ENCODE data around the gene LMX1A. TPM values are rescaled to one million over a fixed set of nuclear protein-coding genes. Genes with fewer than 3 reads are reported as not detected.

The LMX1A gene
- total and polyA plus RNA-seq, 2 donors from 2014 or later: not detected

GRCh38 chr1:165253818-165254254 lies 102.7 kb downstream of the LMX1A start:
- H3K9ac ChIP-seq (ENCODE audit: low read length in 3 of 3): no peak overlapping the region
- DNase-seq (no peak), FAIRE-seq (no peak)
- no peaks in the 10 kb centered on the region for H3K27me3 ChIP-seq (ENCODE audit: control insufficient read depth, insufficient read depth, low read length)
- no peaks in the 10 kb centered on the region for H3K4me1 ChIP-seq (ENCODE audit: control insufficient read depth in 2 of 3, insufficient read depth in 2 of 3, low read depth in 1 of 3, low read length in 3 of 3)
- no peaks in the 10 kb centered on the region for H3K9me3 ChIP-seq (ENCODE audit: control insufficient read depth in 2 of 3, insufficient read depth in 1 of 3, low read length in 3 of 3)
- intact Hi-C loops (cut with DNase I): no loop called here
- H3K27ac ChIP-seq (ENCODE audit: low read depth in 2 of 2, low read length in 2 of 2): no peak overlapping the region
- H3K4me3 ChIP-seq (ENCODE audit: low read length in 3 of 3): no peak overlapping the region
- no peak for TF ChIP-seq CTCF (IDR thresholded peaks at IDR 0.05; ENCODE audit: borderline replicate concordance, extremely low read depth, insufficient read depth)
- H3K36me3 ChIP-seq (ENCODE audit: control insufficient read depth in 2 of 3, insufficient read depth in 3 of 3, low read length in 3 of 3): no peaks in the 10 kb centered on the region

- Histone ChIP-seq H3K9me3 (ENCODE audit: control insufficient read depth in 2 of 3, insufficient read depth in 1 of 3, low read length in 3 of 3) (no peaks in the 10 kb centered on the region), H3K27me3 (ENCODE audit: control insufficient read depth, insufficient read depth, low read length) (no peaks in the 10 kb centered on the region), H3K36me3 (ENCODE audit: control insufficient read depth in 2 of 3, insufficient read depth in 3 of 3, low read length in 3 of 3) (no peaks in the 10 kb centered on the region), H3K9ac (ENCODE audit: low read length in 3 of 3) (no peak overlapping the region), H3K4me1 (ENCODE audit: control insufficient read depth in 2 of 3, insufficient read depth in 2 of 3, low read depth in 1 of 3, low read length in 3 of 3) (no peaks in the 10 kb centered on the region), H3K4me3 (ENCODE audit: low read length in 3 of 3) (no peak overlapping the region), H3K27ac (ENCODE audit: low read depth in 2 of 2, low read length in 2 of 2) (no peak overlapping the region)
- DNase-seq: no peak
- intact Hi-C loops (cut with DNase I): no loop called here
- no peak for FAIRE-seq
- no peak for TF ChIP-seq CTCF (IDR thresholded peaks at IDR 0.05; ENCODE audit: borderline replicate concordance, extremely low read depth, insufficient read depth)
Observed at GRCh38 chr1:165248969-165249571, 107.4 kb downstream of the LMX1A start.

GRCh38 chr1:165241952-165242351 lies 114.6 kb downstream of the LMX1A start:
- H3K27ac ChIP-seq (ENCODE audit: low read depth in 2 of 2, low read length in 2 of 2): no peak overlapping the region
- H3K36me3 ChIP-seq (ENCODE audit: control insufficient read depth in 2 of 3, insufficient read depth in 3 of 3, low read length in 3 of 3): no peaks in the 10 kb centered on the region
- DNase-seq (no peak), FAIRE-seq (no peak)
- H3K9ac ChIP-seq (ENCODE audit: low read length in 3 of 3): no peak overlapping the region
- H3K4me1 ChIP-seq (ENCODE audit: control insufficient read depth in 2 of 3, insufficient read depth in 2 of 3, low read depth in 1 of 3, low read length in 3 of 3): no peaks in the 10 kb centered on the region
- H3K9me3 ChIP-seq (ENCODE audit: control insufficient read depth in 2 of 3, insufficient read depth in 1 of 3, low read length in 3 of 3): no peaks in the 10 kb centered on the region
- H3K27me3 ChIP-seq (ENCODE audit: control insufficient read depth, insufficient read depth, low read length): no peaks in the 10 kb centered on the region
- TF ChIP-seq CTCF (IDR thresholded peaks at IDR 0.05; ENCODE audit: borderline replicate concordance, extremely low read depth, insufficient read depth): no peak
- intact Hi-C loops (cut with DNase I): no loop called here
- H3K4me3 ChIP-seq (ENCODE audit: low read length in 3 of 3): no peak overlapping the region

GRCh38 chr1:165241321-165241720 lies 115.2 kb downstream of the LMX1A start:
- Histone ChIP-seq H3K9ac (ENCODE audit: low read length in 3 of 3) (no peak overlapping the region), H3K27ac (ENCODE audit: low read depth in 2 of 2, low read length in 2 of 2) (no peak overlapping the region), H3K4me3 (ENCODE audit: low read length in 3 of 3) (no peak overlapping the region), H3K27me3 (ENCODE audit: control insufficient read depth, insufficient read depth, low read length) (no peaks in the 10 kb centered on the region), H3K4me1 (ENCODE audit: control insufficient read depth in 2 of 3, insufficient read depth in 2 of 3, low read depth in 1 of 3, low read length in 3 of 3) (no peaks in the 10 kb centered on the region), H3K9me3 (ENCODE audit: control insufficient read depth in 2 of 3, insufficient read depth in 1 of 3, low read length in 3 of 3) (no peaks in the 10 kb centered on the region), H3K36me3 (ENCODE audit: control insufficient read depth in 2 of 3, insufficient read depth in 3 of 3, low read length in 3 of 3) (no peaks in the 10 kb centered on the region)
- intact Hi-C loops (cut with DNase I): no loop called here
- DNase-seq: no peak
- no peak for FAIRE-seq
- TF ChIP-seq CTCF (IDR thresholded peaks at IDR 0.05; ENCODE audit: borderline replicate concordance, extremely low read depth, insufficient read depth): no peak

Data from kidney (tissue), 14 donors.